H1 (cell line): ENCODE measurements around the gene ZSCAN29.

Experiments used
- RBBP5 ChIP-seq: IDR thresholded peaks from 2 replicates; pipeline ENCODE4 v1.7.1; 2012; ENCODE audit warnings: low read depth, mild to moderate bottlenecking, inconsistent platforms, low read length, moderate library complexity, borderline replicate concordance
- ZNF274 ChIP-seq: IDR thresholded peaks from 2 replicates; pipeline ENCODE4 v1.7.0; 2012; ENCODE audit warnings: low read length, borderline replicate concordance; ENCODE audit errors: extremely low read depth
- TF ChIP-seq, protein P1 (sequence below), 3 experiments: IDR thresholded peaks; 1 replicate in 2 of 3; 2 replicates in 1 of 3; pipeline versions ENCODE4 v1.5.1 to v1.6.1; 2011; ENCODE audit warnings: low read length in 3 of 3, mild to moderate bottlenecking in 3 of 3, inconsistent platforms in 2 of 3, low read depth in 1 of 3, moderate library complexity in 1 of 3; ENCODE audit not compliant: insufficient read depth in 1 of 3; ENCODE audit errors: control extremely low read depth in 1 of 3

DNA sequence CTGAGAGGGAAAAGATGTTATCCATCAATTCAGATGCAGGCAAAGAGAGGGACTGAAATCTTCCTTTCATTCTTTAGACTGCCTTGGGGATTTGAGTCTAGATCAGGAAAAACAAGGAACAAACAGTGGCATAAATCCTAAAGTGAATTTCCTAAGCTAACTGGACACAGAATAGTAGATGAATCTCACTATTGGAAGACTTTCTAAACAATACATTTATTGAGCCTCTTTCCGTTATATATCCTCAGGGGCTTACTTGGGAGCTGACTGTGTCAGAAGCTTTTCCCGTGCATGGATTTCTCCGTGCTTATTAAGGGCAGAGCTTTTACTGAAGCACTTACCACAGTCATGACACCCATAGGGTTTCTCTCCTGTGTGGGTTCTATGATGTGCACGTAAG is 10.0 kb downstream of the ZSCAN29 start:
- TF ChIP-seq ZNF274 = no peak
- TF ChIP-seq RBBP5 = no peak
- TF ChIP-seq, protein P1, sequence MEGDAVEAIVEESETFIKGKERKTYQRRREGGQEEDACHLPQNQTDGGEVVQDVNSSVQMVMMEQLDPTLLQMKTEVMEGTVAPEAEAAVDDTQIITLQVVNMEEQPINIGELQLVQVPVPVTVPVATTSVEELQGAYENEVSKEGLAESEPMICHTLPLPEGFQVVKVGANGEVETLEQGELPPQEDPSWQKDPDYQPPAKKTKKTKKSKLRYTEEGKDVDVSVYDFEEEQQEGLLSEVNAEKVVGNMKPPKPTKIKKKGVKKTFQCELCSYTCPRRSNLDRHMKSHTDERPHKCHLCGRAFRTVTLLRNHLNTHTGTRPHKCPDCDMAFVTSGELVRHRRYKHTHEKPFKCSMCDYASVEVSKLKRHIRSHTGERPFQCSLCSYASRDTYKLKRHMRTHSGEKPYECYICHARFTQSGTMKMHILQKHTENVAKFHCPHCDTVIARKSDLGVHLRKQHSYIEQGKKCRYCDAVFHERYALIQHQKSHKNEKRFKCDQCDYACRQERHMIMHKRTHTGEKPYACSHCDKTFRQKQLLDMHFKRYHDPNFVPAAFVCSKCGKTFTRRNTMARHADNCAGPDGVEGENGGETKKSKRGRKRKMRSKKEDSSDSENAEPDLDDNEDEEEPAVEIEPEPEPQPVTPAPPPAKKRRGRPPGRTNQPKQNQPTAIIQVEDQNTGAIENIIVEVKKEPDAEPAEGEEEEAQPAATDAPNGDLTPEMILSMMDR (IDR thresholded peaks at IDR 0.05; ENCODE audit: control extremely low read depth in 1 of 3, insufficient read depth in 1 of 3, low read depth in 1 of 3, low read length in 3 of 3) = no peak
